Spleen (tissue), 11 donors: ENCODE data around the gene LARP4B. TPM values are rescaled to one million over a fixed set of nuclear protein-coding genes. Genes with fewer than 3 reads are reported as not detected.
"Not testable (repeated sequence)": the region's sequence is repeated elsewhere in the genome, so short reads cannot be mapped to it uniquely, and the experiment has no call there.

Source experiments
- DNase-seq: peaks from one replicate; pipeline ENCODE4 v3.0.0-alpha.2; 2020
- H3K27ac ChIP-seq, 8 donors: fragments of 200-600 bp; sonication (generic) in 7 of 8; 1 replicate in 4 of 8; 2 replicates in 4 of 8; pipeline versions ENCODE4 v1.5.0 to v1.8.0; 2016 to 2021; ENCODE audit warnings: inconsistent platforms in 4 of 8, mild to moderate bottlenecking in 4 of 8, moderate library complexity in 1 of 8
- H3K27me3 ChIP-seq, 7 donors: fragments of 200-600 bp; sonication (generic) in 6 of 7; replicated peaks in 1 of 7; 1 replicate in 4 of 7; 2 replicates in 3 of 7; pipeline versions ENCODE4 v1.5.0 to v1.8.0; 2016 to 2021; ENCODE audit warnings: inconsistent platforms in 3 of 7, mild to moderate bottlenecking in 1 of 7
- H3K36me3 ChIP-seq, 6 donors: fragments of 200-600 bp; sonication (generic) in 5 of 6; 1 replicate in 4 of 6; 2 replicates in 2 of 6; pipeline versions ENCODE4 v1.5.0 to v1.8.0; 2016 to 2021; ENCODE audit warnings: inconsistent platforms in 2 of 6
- H3K4me1 ChIP-seq, 6 donors: fragments of 200-600 bp; sonication (generic) in 5 of 6; 1 replicate in 3 of 6; 2 replicates in 3 of 6; pipeline versions ENCODE4 v1.5.0 to v1.8.0; 2016 to 2021; ENCODE audit warnings: inconsistent platforms in 3 of 6
- H3K4me3 ChIP-seq, 8 donors: fragments of 200-600 bp; sonication (generic) in 7 of 8; 1 replicate in 4 of 8; 2 replicates in 4 of 8; pipeline versions ENCODE4 v1.5.0 to v1.8.0; 2016 to 2021; ENCODE audit warnings: inconsistent platforms in 4 of 8, mild to moderate bottlenecking in 4 of 8, moderate library complexity in 2 of 8
- H3K9me3 ChIP-seq, 8 donors: fragments of 200-600 bp; sonication (generic) in 7 of 8; 1 replicate in 4 of 8; 2 replicates in 4 of 8; pipeline versions ENCODE4 v1.5.0 to v1.8.0; 2016 to 2021; ENCODE audit warnings: inconsistent platforms in 4 of 8
- CTCF ChIP-seq, 11 experiments: fragments of 200-600 bp in 7 of 11; fragments of 450-650 bp in 4 of 11; sonication (generic) in 4 of 11; IDR thresholded peaks in 8 of 11; conservative IDR thresholded peaks in 3 of 11; 1 replicate in 7 of 11; 2 replicates in 4 of 11; pipeline versions ENCODE4 v1.4.0 to v1.8.0; 2016 to 2021; ENCODE audit warnings: antibody characterized with exemption in 11 of 11, inconsistent platforms in 4 of 11, mild to moderate bottlenecking in 1 of 11
- POLR2A ChIP-seq, 3 donors: fragments of 450-650 bp; IDR thresholded peaks; one replicate each; pipeline ENCODE4 v1.5.1; 2017; ENCODE audit warnings: antibody characterized with exemption in 3 of 3, mild to moderate bottlenecking in 1 of 3
- POLR2AphosphoS5 ChIP-seq, 3 donors: sonication (generic); formaldehyde crosslinking; IDR thresholded peaks; one replicate each; pipeline ENCODE4 v1.5.1; 2017; ENCODE audit warnings: antibody characterized with exemption in 3 of 3
- WGBS, 5 donors: extraction: QIAGEN DNeasy Blood & Tissue Kit in 3 of 5; methylation state at CpG; one replicate each; pipeline versions ENCODE4 v1.1.5 to v1.1.7; 2013 to 2018; 5-methylcytosine and 5-hydroxymethylcytosine counted together
- intact Hi-C: fragments of 100-400 bp; cut with DNase I; formaldehyde crosslinking; loops from one replicate; pipeline ENCODE4 v1.15.0; 2023; ENCODE audit warnings: low total_unique reads
- polyA plus RNA-seq, 3 donors: library from polyadenylated mRNA; stranded (reverse); fragments of 200-250 nt; gene quantifications; one replicate each; pipeline ENCODE4 v1.2.1, GENCODE V29; 2013
- total RNA-seq, 7 donors: library from RNA; depleted of rRNA in 3 of 7; stranded (reverse); fragments of >200 nt in 3 of 7; fragmentation: NEBNext Ultra II Directional in 4 of 7; extraction: Animal tissue kit (Norgen Biotek cat#: 25700) in 4 of 7; gene quantifications; one replicate each; pipeline versions ENCODE4 v1.1.0 to v1.2.1, GENCODE V29; 2016 to 2021
- donor health status: healthy with polysubstance abuse.
- donor health status: DM: no; HTN: no; CAD: no; lungs with moderate emphysema.
- donor health status: DM: no; HTN: no; CAD: no.
- donor health status: Bipolar disorder and iron deficiency.
- donor health status: healthy.
- donor health status: DM: no; HTN: no; CAD: no.
- donor health status: DM: yes; HTN: yes; CAD: no.

LARP4B gene
- total and polyA plus RNA-seq, 10 donors, result 12.7 to 163 (median 88.7) TPM

GRCh38 chr10:938941-939678 lies 7.6 kb upstream of the LARP4B start:
- TF ChIP-seq POLR2A (IDR thresholded peaks at IDR 0.05) (no peak), POLR2AphosphoS5 (IDR thresholded peaks at IDR 0.05) (no peak), CTCF (IDR thresholded peaks at IDR 0.05 in 8 of 11, conservative IDR thresholded peaks at IDR 0.05 in 3 of 11) (no peak)
- peak overlapping the region in 1 of 8 donors; percentile 29 for H3K27ac ChIP-seq
- DNase-seq, result no peak

GRCh38 chr10:934746-935406 lies 3.4 kb upstream of the LARP4B start:
- intact Hi-C loops, result loop anchor here (5.0 kb wide), 1 partner anchor 122 kb away; the partner anchor contains the start of gene WDR37
- DNase-seq, result no peak
- TF ChIP-seq CTCF (IDR thresholded peaks at IDR 0.05 in 8 of 11, conservative IDR thresholded peaks at IDR 0.05 in 3 of 11) (no peak), POLR2A (IDR thresholded peaks at IDR 0.05) (no peak), POLR2AphosphoS5 (IDR thresholded peaks at IDR 0.05) (no peak)
- H3K4me1 ChIP-seq, result peaks cover under 1 to 34% (median 10%) of the 10 kb centered on the region in 6 donors
- no peak overlapping the region for H3K27ac ChIP-seq
- no peaks in the 10 kb centered on the region for H3K27me3 ChIP-seq
- no peak overlapping the region for H3K4me3 ChIP-seq
- no peaks in the 10 kb centered on the region for H3K9me3 ChIP-seq
- 75 to 80% (median 76%) methylated on average over 15 of the region's 15 CpGs for WGBS, 5 donors
- H3K36me3 ChIP-seq, result no peaks in the 10 kb centered on the region

More at GRCh38 chr10:938941-939678, 7.6 kb upstream of the LARP4B start:
- Histone ChIP-seq H3K9me3 (no peaks in the 10 kb centered on the region), H3K36me3 (no peaks in the 10 kb centered on the region), H3K27me3 (no peaks in the 10 kb centered on the region), H3K4me3 (no peak overlapping the region), H3K4me1 (peaks cover 2 to 17% (median 7%) of the 10 kb centered on the region in 6 donors)
- 66 to 81% (median 75%) methylated on average over 10 of the region's 10 CpGs for WGBS, 5 donors
- intact Hi-C loops, result no loop called here

GRCh38 chr10:934165-934564 lies 2.7 kb upstream of the LARP4B start:
- H3K27ac ChIP-seq, H3K4me3 ChIP-seq, DNase-seq, H3K36me3 ChIP-seq, H3K9me3 ChIP-seq, H3K27me3 ChIP-seq: not testable (repeated sequence)
- intact Hi-C loops, result loop anchor here (5.0 kb wide), 1 partner anchor 123 kb away; the partner anchor contains the start of gene WDR37
- H3K4me1 ChIP-seq, result peaks cover 8 to 39% (median 17%) of the 10 kb centered on the region in 6 donors
- WGBS, 5 donors, result 85 to 94% (median 89%) methylated on average over 6 of the region's 6 CpGs

- peak overlapping the region in 6 of 8 donors; percentile 91 to 98 (median 96) for H3K27ac ChIP-seq
- TF ChIP-seq CTCF (IDR thresholded peaks at IDR 0.05 in 8 of 11, conservative IDR thresholded peaks at IDR 0.05 in 3 of 11), result no peak
- TF ChIP-seq POLR2A (IDR thresholded peaks at IDR 0.05), result no peak
- no peak for TF ChIP-seq POLR2AphosphoS5 (IDR thresholded peaks at IDR 0.05)
- intact Hi-C loops, result loop anchor here (5.0 kb wide), 1 partner anchor 125 kb away; the partner anchor contains the start of gene WDR37
- 86 to 94% (median 92%) methylated on average over 16 to 28 of the region's 28 CpGs for WGBS, 5 donors
- no peaks in the 10 kb centered on the region for H3K9me3 ChIP-seq
- peak overlapping the region in 4 of 8 donors; percentile 64 to 89 (median 76) for H3K4me3 ChIP-seq
- no peaks in the 10 kb centered on the region for H3K27me3 ChIP-seq
- H3K36me3 ChIP-seq, result no peaks in the 10 kb centered on the region
- peak; percentile 90 for DNase-seq
- H3K4me1 ChIP-seq, result peaks cover 14 to 52% (median 30%) of the 10 kb centered on the region in 6 donors
Observed at GRCh38 chr10:932589-932988, 1.1 kb upstream of the LARP4B start.
